ENCODE results near the gene CDC45.
"Not testable (repeated sequence)": the region's sequence is repeated elsewhere in the genome, so short reads cannot be mapped to it uniquely, and the experiment has no call there.

Gene CDC45

GRCh38 chr22:19536564-19536963 is 56.8 kb downstream of the CDC45 start:
- DNase-seq, result no peak

GRCh38 chr22:19537941-19538488 is 58.3 kb downstream of the CDC45 start:
- no peak for DNase-seq

GRCh38 chr22:19540394-19540793 is 60.7 kb downstream of the CDC45 start:
- no peak for DNase-seq

- no peak for DNase-seq
Observed at GRCh38 chr22:19543970-19544708, 64.4 kb downstream of the CDC45 start.

- no peak for DNase-seq
Observed at GRCh38 chr22:19545935-19546207, 66.2 kb downstream of the CDC45 start.

GRCh38 chr22:19546680-19547079 is 67.0 kb downstream of the CDC45 start:
- no peak for DNase-seq

GRCh38 chr22:19547620-19548019 is 67.9 kb downstream of the CDC45 start:
- no peak for DNase-seq

GRCh38 chr22:19548427-19548826 is 68.7 kb downstream of the CDC45 start:
- not testable (repeated sequence) for DNase-seq

GRCh38 chr22:19548964-19549363 is 69.2 kb downstream of the CDC45 start:
- no peak for DNase-seq

- DNase-seq, result no peak
Observed at GRCh38 chr22:19549428-19549827, 69.7 kb downstream of the CDC45 start.

GRCh38 chr22:19550382-19550781 is 70.7 kb downstream of the CDC45 start:
- no peak for DNase-seq

- no peak for DNase-seq
Observed at GRCh38 chr22:19553201-19553600, 73.5 kb downstream of the CDC45 start.

GRCh38 chr22:19554834-19555404 is 75.2 kb downstream of the CDC45 start:
- DNase-seq, result no peak

GRCh38 chr22:19555651-19556050 is 75.9 kb downstream of the CDC45 start:
- DNase-seq, result no peak

GRCh38 chr22:19556963-19557545 is 77.3 kb downstream of the CDC45 start:
- DNase-seq, result no peak

GRCh38 chr22:19559324-19559811 is 79.6 kb downstream of the CDC45 start:
- DNase-seq, result no peak

GRCh38 chr22:19559956-19560355 is 80.2 kb downstream of the CDC45 start:
- no peak for DNase-seq

- no peak for DNase-seq
Observed at GRCh38 chr22:19565382-19566278, 85.9 kb downstream of the CDC45 start.

GRCh38 chr22:19566279-19567156 is 86.8 kb downstream of the CDC45 start:
- DNase-seq, result no peak

GRCh38 chr22:19567157-19568009 is 87.7 kb downstream of the CDC45 start:
- DNase-seq, result no peak
